Neutrophil (primary cell): ENCODE measurements around the gene FXYD4.

Experiments
- H3K27ac ChIP-seq: fragments of 200-600 bp; sonication (generic); 2 replicates; pipeline ENCODE4 v1.5.1; 2016; ENCODE audit warnings: mild to moderate bottlenecking, moderate library complexity
- H3K27me3 ChIP-seq: fragments of 200-600 bp; sonication (generic); 2 replicates; pipeline ENCODE4 v1.6.0; 2016; ENCODE audit warnings: mild to moderate bottlenecking
- H3K36me3 ChIP-seq: fragments of 200-600 bp; sonication (generic); 2 replicates; pipeline ENCODE4 v1.5.1; 2017
- H3K4me1 ChIP-seq, 2 experiments: fragments of 200-600 bp in 1 of 2; sonication (generic) in 1 of 2; 1 replicate in 1 of 2; 2 replicates in 1 of 2; pipeline versions ENCODE4 v1.5.1 to v1.6.1; 2013 to 2016; ENCODE audit warnings: low read depth in 1 of 2, low read length in 1 of 2, mild to moderate bottlenecking in 1 of 2, moderate library complexity in 1 of 2; ENCODE audit not compliant: control insufficient read depth in 1 of 2, insufficient read depth in 1 of 2
- H3K4me3 ChIP-seq, 2 experiments: fragments of 200-600 bp in 1 of 2; sonication (generic) in 1 of 2; 1 replicate in 1 of 2; 2 replicates in 1 of 2; pipeline ENCODE4 v1.5.1; 2013 to 2016; ENCODE audit warnings: low read depth in 1 of 2, low read length in 1 of 2, mild to moderate bottlenecking in 1 of 2, moderate library complexity in 1 of 2
- H3K9me3 ChIP-seq: fragments of 200-600 bp; sonication (generic); 2 replicates; pipeline ENCODE4 v1.5.1; 2016
- TF ChIP-seq, protein P1 (sequence below): fragments of 200-600 bp; sonication (generic); IDR thresholded peaks from 2 replicates; pipeline ENCODE4 v1.5.1; 2016; ENCODE audit warnings: antibody characterized with exemption

The FXYD4 gene

DNA sequence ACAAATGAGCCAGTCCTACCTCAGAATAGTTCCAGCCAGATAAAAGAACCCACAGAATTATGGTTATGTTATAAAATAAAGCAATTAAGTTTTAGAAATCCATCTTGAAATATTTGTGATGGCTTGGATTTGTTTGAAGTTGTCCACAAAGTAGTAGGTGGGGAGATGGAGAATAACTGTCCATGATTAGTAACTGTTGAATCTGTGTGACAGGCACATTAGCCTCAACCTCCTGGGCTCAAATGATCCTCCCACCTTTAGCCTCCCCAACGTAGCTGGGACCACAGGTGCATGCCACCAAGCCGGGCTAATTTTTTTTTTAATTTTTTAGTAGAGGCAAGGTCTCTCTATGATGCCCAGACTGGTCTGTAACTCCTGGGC, 27.5 kb downstream of the FXYD4 start:
- H3K4me3 ChIP-seq, result no peak overlapping the region
- H3K36me3 ChIP-seq, result no peaks in the 10 kb centered on the region
- H3K9me3 ChIP-seq, result no peaks in the 10 kb centered on the region
- no peaks in the 10 kb centered on the region for H3K27me3 ChIP-seq
- H3K27ac ChIP-seq, result peak overlapping the region; percentile 98
- peaks cover 48 to 58% of the 10 kb centered on the region in 2 experiments for H3K4me1 ChIP-seq
- TF ChIP-seq, protein P1, sequence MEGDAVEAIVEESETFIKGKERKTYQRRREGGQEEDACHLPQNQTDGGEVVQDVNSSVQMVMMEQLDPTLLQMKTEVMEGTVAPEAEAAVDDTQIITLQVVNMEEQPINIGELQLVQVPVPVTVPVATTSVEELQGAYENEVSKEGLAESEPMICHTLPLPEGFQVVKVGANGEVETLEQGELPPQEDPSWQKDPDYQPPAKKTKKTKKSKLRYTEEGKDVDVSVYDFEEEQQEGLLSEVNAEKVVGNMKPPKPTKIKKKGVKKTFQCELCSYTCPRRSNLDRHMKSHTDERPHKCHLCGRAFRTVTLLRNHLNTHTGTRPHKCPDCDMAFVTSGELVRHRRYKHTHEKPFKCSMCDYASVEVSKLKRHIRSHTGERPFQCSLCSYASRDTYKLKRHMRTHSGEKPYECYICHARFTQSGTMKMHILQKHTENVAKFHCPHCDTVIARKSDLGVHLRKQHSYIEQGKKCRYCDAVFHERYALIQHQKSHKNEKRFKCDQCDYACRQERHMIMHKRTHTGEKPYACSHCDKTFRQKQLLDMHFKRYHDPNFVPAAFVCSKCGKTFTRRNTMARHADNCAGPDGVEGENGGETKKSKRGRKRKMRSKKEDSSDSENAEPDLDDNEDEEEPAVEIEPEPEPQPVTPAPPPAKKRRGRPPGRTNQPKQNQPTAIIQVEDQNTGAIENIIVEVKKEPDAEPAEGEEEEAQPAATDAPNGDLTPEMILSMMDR, result no peak

DNA sequence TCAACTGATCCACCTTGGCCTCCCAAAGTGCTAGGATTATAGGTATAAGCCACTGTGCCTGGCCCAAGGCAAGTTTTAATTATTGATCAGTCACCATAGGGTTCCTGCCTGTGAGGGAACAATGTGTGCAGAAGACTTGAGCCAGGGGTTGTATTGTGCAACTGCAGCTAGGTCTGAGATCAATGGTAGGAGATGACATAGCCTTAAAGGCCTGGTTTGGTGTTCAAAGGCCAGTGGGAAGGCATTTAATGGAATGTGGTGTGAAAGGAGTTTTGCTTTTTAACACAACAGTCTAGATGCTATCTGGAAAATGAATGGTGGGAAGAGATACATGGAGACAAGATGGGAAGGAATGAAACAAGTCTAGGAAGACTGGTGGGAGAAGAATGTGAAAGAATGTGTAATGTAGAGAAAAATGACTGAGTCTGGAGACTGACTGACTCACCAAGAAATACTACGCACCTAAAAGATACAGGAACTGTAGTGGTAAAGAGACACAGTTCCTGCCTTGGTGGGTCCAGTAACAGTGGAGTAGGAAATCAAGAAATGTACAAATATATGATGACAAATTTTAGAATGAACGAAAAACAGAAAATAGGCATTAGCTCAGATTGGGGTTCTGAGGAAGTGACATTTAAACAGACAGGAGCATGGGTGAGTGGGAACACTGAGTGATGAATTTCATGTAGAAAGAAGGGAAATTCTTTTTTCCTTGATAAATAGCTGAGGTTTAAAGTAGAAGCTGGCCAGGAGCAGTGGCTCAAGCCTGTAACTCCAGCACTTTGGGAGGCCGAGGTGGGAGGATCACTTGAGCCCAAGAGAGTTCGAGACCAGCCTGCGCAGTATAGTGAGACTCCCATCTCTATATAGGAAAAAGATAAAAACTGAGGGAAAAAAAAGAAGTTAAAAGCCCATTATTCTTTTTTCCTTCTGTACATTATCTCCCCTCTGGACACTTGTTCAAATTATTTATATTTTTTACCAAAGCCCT, 28.2 kb downstream of the FXYD4 start:
- TF ChIP-seq, protein P1, result no peak
- Histone ChIP-seq H3K9me3 (no peaks in the 10 kb centered on the region), H3K36me3 (no peaks in the 10 kb centered on the region), H3K27me3 (no peaks in the 10 kb centered on the region), H3K4me3 (no peak overlapping the region), H3K4me1 (peaks cover 46 to 58% of the 10 kb centered on the region in 2 experiments), H3K27ac (peak overlapping the region; percentile 51)

DNA sequence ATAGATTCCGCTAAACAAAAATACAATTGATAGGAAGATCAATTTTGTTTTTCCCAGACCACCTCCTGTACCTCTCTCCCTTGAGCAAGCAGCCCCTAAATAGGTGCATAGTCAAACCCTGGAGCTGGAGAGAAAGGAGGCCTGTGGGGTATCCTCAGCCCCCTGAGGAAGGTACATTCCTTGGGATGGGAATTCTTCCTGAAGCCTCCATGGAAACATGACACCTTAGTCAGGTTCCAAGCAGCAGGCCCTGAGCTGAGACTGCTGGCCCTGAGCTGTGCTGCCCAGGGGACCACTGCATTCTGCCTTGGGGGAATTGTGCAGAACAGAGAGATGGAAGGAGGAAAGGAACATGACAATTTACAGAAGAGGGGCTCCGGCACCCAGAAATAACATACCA, 30.2 kb downstream of the FXYD4 start:
- no peaks in the 10 kb centered on the region for H3K27me3 ChIP-seq
- TF ChIP-seq, protein P1, result no peak
- H3K27ac ChIP-seq, result no peak overlapping the region
- H3K4me3 ChIP-seq, result no peak overlapping the region
- H3K4me1 ChIP-seq, result peaks cover 48 to 58% of the 10 kb centered on the region in 2 experiments
- no peaks in the 10 kb centered on the region for H3K9me3 ChIP-seq
- no peaks in the 10 kb centered on the region for H3K36me3 ChIP-seq

DNA sequence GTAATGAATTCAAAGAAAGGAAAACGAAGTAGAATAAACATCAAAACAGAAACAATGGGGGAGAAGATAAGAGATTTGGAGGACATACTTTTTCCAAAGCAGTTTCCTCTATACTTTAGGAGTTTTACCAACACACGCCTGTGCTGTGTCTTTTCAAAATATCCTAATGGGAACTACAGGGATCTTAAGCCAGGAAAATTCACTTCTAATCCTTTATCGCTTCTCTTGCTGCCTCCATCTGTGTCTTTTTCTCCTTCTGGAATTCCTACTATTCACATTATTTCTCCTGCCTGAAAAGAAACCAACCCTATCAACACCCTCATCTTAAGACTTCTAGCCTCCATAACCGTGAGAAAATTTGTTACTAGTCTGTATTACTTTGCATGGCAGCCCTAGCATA, 30.7 kb downstream of the FXYD4 start:
- no peaks in the 10 kb centered on the region for H3K36me3 ChIP-seq
- no peak overlapping the region for H3K27ac ChIP-seq
- peaks cover 49 to 58% of the 10 kb centered on the region in 2 experiments for H3K4me1 ChIP-seq
- TF ChIP-seq, protein P1, result no peak
- no peak overlapping the region for H3K4me3 ChIP-seq
- H3K9me3 ChIP-seq, result no peaks in the 10 kb centered on the region
- H3K27me3 ChIP-seq, result no peaks in the 10 kb centered on the region

DNA sequence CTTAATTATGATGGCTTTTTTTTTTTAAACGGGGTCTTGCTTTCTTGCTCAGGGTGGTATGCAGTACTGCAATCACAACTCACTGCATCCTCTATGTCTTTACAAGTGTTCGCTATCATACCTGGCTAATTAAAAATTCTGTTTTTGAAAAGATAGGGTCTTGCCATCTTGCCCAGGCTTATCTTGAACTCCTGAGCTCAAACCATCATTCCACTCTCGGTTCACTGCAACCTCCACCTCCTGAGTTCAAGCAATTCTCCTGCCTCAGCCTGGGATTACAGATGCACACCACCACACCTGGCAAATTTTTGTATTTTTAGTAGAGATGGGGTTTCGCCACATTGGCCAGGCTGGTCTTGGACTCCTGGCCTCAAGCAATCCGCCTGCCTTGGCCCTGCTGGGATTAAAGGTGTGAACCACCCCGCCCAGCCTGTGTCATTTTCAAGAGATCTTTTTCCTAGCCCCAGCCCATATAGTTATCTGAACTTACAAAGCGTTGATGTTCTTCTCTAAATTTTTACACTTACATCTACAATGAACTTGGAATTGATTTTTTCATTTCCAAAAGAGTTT, 31.5 kb downstream of the FXYD4 start:
- Histone ChIP-seq H3K4me3 (no peak overlapping the region), H3K27me3 (no peaks in the 10 kb centered on the region), H3K27ac (no peak overlapping the region), H3K36me3 (no peaks in the 10 kb centered on the region), H3K9me3 (no peaks in the 10 kb centered on the region), H3K4me1 (peaks cover 44 to 50% of the 10 kb centered on the region in 2 experiments)
- TF ChIP-seq, protein P1, result no peak
